Panc1 (cell line): ENCODE measurements around the gene KCNIP3.

Experiments
- POLR2AphosphoS5 ChIP-seq: IDR thresholded peaks from 2 replicates; pipeline ENCODE4 v1.6.1; 2012; ENCODE audit warnings: mild to moderate bottlenecking, low read depth, low read length, moderate library complexity
- SIN3A ChIP-seq: IDR thresholded peaks from 2 replicates; pipeline ENCODE4 v1.6.1; 2012; ENCODE audit warnings: low read depth, mild to moderate bottlenecking, low read length, moderate library complexity, borderline replicate concordance; ENCODE audit not compliant: insufficient read depth
- TF ChIP-seq, protein P1 (sequence below): fragments of 450-650 bp; IDR thresholded peaks from 2 replicates; pipeline ENCODE4 v1.5.1; 2017; ENCODE audit warnings: mild to moderate bottlenecking
- TF ChIP-seq, protein P2 (sequence below), 2 experiments: IDR thresholded peaks; 2 replicates each; pipeline ENCODE4 v1.6.1; 2011 to 2012; ENCODE audit warnings: low read depth in 2 of 2, control low read depth in 1 of 2, low read length in 1 of 2, mild to moderate bottlenecking in 1 of 2, moderate library complexity in 1 of 2; ENCODE audit not compliant: insufficient read depth in 1 of 2

DNA sequence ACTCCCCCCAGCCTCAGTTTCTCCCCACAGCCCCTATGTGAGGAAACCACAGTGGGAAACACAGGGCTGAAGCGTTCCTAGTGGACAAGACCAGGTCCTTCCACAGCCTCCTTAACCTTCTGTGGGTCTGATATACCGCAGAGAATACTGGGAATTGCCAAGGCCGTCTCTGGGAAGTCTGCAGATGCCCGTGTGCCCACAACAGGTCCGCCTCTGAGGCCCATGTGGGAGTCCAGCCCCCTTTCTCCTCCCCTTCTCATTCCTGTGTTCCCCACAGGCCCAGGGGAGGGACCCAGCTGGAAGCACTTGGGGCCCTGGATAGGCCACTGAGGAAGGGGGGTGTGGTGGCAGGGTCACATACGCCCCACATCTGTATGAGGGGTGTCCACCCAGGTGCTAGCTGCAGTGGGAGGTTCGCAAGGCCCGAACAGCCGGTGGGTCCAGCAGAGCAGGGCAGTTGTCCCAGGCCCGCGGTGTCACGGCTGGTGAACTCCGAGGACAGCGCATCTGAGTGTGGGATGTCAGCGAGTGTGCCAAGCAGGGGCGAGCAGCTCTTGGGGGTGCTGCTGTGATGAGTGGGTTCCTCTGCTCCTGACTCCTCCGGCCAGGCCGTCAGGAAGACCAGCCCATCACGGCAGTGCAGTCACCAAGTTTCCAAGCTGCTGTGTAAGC lies 2.4 kb upstream of the KCNIP3 start:
- TF ChIP-seq, protein P1, sequence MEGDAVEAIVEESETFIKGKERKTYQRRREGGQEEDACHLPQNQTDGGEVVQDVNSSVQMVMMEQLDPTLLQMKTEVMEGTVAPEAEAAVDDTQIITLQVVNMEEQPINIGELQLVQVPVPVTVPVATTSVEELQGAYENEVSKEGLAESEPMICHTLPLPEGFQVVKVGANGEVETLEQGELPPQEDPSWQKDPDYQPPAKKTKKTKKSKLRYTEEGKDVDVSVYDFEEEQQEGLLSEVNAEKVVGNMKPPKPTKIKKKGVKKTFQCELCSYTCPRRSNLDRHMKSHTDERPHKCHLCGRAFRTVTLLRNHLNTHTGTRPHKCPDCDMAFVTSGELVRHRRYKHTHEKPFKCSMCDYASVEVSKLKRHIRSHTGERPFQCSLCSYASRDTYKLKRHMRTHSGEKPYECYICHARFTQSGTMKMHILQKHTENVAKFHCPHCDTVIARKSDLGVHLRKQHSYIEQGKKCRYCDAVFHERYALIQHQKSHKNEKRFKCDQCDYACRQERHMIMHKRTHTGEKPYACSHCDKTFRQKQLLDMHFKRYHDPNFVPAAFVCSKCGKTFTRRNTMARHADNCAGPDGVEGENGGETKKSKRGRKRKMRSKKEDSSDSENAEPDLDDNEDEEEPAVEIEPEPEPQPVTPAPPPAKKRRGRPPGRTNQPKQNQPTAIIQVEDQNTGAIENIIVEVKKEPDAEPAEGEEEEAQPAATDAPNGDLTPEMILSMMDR: no peak
- TF ChIP-seq POLR2AphosphoS5 (no peak), SIN3A (no peak)
- TF ChIP-seq, protein P2, sequence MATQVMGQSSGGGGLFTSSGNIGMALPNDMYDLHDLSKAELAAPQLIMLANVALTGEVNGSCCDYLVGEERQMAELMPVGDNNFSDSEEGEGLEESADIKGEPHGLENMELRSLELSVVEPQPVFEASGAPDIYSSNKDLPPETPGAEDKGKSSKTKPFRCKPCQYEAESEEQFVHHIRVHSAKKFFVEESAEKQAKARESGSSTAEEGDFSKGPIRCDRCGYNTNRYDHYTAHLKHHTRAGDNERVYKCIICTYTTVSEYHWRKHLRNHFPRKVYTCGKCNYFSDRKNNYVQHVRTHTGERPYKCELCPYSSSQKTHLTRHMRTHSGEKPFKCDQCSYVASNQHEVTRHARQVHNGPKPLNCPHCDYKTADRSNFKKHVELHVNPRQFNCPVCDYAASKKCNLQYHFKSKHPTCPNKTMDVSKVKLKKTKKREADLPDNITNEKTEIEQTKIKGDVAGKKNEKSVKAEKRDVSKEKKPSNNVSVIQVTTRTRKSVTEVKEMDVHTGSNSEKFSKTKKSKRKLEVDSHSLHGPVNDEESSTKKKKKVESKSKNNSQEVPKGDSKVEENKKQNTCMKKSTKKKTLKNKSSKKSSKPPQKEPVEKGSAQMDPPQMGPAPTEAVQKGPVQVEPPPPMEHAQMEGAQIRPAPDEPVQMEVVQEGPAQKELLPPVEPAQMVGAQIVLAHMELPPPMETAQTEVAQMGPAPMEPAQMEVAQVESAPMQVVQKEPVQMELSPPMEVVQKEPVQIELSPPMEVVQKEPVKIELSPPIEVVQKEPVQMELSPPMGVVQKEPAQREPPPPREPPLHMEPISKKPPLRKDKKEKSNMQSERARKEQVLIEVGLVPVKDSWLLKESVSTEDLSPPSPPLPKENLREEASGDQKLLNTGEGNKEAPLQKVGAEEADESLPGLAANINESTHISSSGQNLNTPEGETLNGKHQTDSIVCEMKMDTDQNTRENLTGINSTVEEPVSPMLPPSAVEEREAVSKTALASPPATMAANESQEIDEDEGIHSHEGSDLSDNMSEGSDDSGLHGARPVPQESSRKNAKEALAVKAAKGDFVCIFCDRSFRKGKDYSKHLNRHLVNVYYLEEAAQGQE (IDR thresholded peaks at IDR 0.05; ENCODE audit: insufficient read depth in 1 of 2, low read depth in 2 of 2, low read length in 1 of 2): no peak
